SU-DHL-6 (cell line): ENCODE measurements around the gene INPP1.

ENCODE experiments used
- EZH2phosphoT487 ChIP-seq: fragments of 200-600 bp; sonication (generic), shearing (Covaris generic); conservative IDR thresholded peaks from 2 replicates; pipeline ENCODE4 v1.6.1; 2018; ENCODE audit warnings: mild to moderate bottlenecking, antibody characterized with exemption, low read length, moderate library complexity, mixed read lengths
- TF ChIP-seq, protein P1 (sequence below): fragments of 200-600 bp; sonication (generic); IDR thresholded peaks from one replicate; pipeline ENCODE4 v1.5.1; 2017; ENCODE audit warnings: antibody characterized with exemption, mild to moderate bottlenecking, low read length, moderate library complexity; ENCODE audit not compliant: insufficient read depth, poor library complexity, severe bottlenecking

DNA sequence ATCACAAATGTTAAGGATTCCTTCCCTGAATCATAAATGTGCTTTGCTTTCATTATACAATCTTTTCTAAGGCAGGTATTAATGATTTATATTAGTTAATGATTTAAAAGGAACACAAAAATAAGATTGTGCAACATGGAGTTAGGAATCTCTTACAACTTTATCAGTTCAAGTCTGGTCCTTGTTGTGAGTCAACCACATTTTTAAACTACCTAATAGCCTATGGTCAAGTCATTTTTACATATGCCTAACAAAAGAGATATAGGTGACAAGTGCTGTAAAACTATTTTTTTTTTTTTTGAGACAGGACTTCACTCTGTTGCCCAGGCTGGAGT, 8.2 kb upstream of the INPP1 start:
- TF ChIP-seq, protein P1, sequence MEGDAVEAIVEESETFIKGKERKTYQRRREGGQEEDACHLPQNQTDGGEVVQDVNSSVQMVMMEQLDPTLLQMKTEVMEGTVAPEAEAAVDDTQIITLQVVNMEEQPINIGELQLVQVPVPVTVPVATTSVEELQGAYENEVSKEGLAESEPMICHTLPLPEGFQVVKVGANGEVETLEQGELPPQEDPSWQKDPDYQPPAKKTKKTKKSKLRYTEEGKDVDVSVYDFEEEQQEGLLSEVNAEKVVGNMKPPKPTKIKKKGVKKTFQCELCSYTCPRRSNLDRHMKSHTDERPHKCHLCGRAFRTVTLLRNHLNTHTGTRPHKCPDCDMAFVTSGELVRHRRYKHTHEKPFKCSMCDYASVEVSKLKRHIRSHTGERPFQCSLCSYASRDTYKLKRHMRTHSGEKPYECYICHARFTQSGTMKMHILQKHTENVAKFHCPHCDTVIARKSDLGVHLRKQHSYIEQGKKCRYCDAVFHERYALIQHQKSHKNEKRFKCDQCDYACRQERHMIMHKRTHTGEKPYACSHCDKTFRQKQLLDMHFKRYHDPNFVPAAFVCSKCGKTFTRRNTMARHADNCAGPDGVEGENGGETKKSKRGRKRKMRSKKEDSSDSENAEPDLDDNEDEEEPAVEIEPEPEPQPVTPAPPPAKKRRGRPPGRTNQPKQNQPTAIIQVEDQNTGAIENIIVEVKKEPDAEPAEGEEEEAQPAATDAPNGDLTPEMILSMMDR, result no peak
- no peak for TF ChIP-seq EZH2phosphoT487
